PC-9 (cell line): ENCODE measurements around the gene CDC42BPA. TPM values are rescaled to one million over a fixed set of nuclear protein-coding genes. Genes with fewer than 3 reads are reported as not detected.

Source experiments
- BruUV-seq: library from RNA; stranded (reverse); fragments of 400-500 nt; replicated peaks from 2 replicates; lab custom pipeline; 2021; lab: Mats Ljungman, UMichigan
- CTCF ChIA-PET: fragments of 300-600 bp; sonication (Branson Sonifier 250); formaldehyde crosslinking; loops from one replicate; lab custom pipeline; 2022; ENCODE audit warnings: antibody characterized with exemption; lab: Charles Lee
- POLR2A ChIA-PET: fragments of 300-600 bp; sonication (Branson Sonifier 250); formaldehyde crosslinking; loops from one replicate; lab custom pipeline; 2022; ENCODE audit warnings: antibody characterized with exemption; ENCODE audit not compliant: unreplicated experiment; lab: Charles Lee
- DNase-seq, 2 experiments: peaks; one replicate each; pipeline versions ENCODE4 v3.0.0 to v3.0.0-alpha.2; 2015 to 2022; ENCODE audit warnings: mixed read lengths in 1 of 2
- H2AFZ ChIP-seq: fragments of 200-600 bp; sonication (generic); 2 replicates; pipeline ENCODE4 v1.8.1; 2017; ENCODE audit warnings: antibody characterized with exemption
- H3F3A ChIP-seq: fragments of 200-600 bp; sonication (generic); 2 replicates; pipeline ENCODE4 v1.8.1; 2017; ENCODE audit warnings: antibody characterized with exemption, mild to moderate bottlenecking, low read depth; ENCODE audit not compliant: insufficient read depth
- H3K27ac ChIP-seq: fragments of 200-600 bp; sonication (generic); 2 replicates; pipeline ENCODE4 v1.6.1; 2016; ENCODE audit warnings: mixed run types
- H3K27me3 ChIP-seq: fragments of 200-600 bp; sonication (generic); 2 replicates; pipeline ENCODE4 v1.6.1; 2016; ENCODE audit warnings: low read depth, mixed run types; ENCODE audit not compliant: insufficient read depth
- H3K36me3 ChIP-seq: fragments of 200-600 bp; sonication (generic); 2 replicates; pipeline ENCODE4 v1.6.1; 2016; ENCODE audit warnings: low read depth, mixed run types
- H3K4me1 ChIP-seq: fragments of 200-600 bp; sonication (generic); replicated peaks from 2 replicates; pipeline ENCODE4 v1.6.1; 2016; ENCODE audit warnings: mixed run types; ENCODE audit not compliant: insufficient read depth
- H3K4me2 ChIP-seq: fragments of 200-600 bp; sonication (generic); 2 replicates; pipeline ENCODE4 v1.6.1; 2017; ENCODE audit warnings: mixed run types
- H3K4me3 ChIP-seq: fragments of 200-600 bp; sonication (generic); 2 replicates; pipeline ENCODE4 v1.6.1; 2016; ENCODE audit warnings: mixed run types
- H3K79me2 ChIP-seq: fragments of 200-600 bp; sonication (generic); 2 replicates; pipeline ENCODE4 v1.6.1; 2017; ENCODE audit warnings: low read depth, mixed run types
- H3K9me2 ChIP-seq: fragments of 200-600 bp; sonication (generic); 2 replicates; pipeline ENCODE4 v1.8.1; 2017; ENCODE audit warnings: mild to moderate bottlenecking; ENCODE audit not compliant: insufficient read depth
- H3K9me3 ChIP-seq: fragments of 200-600 bp; sonication (generic); 2 replicates; pipeline ENCODE4 v1.8.1; 2016; ENCODE audit warnings: low read depth; ENCODE audit not compliant: insufficient read depth
- H4K20me1 ChIP-seq: fragments of 200-600 bp; sonication (generic); 2 replicates; pipeline ENCODE4 v1.8.1; 2017; ENCODE audit not compliant: insufficient read depth
- EZH2 ChIP-seq: fragments of 200-600 bp; sonication (generic); IDR thresholded peaks from 2 replicates; pipeline ENCODE4 v1.8.0; 2017; ENCODE audit warnings: antibody characterized with exemption, low read depth
- intact Hi-C: fragments of 100-400 bp; cut with micrococcal nuclease; formaldehyde crosslinking; loops from one replicate; pipeline ENCODE4 v1.10.0; 2022; ENCODE audit not compliant: unreplicated experiment
- total RNA-seq: library from RNA; stranded (reverse); gene quantifications from 2 replicates; pipeline ENCODE4 v1.2.3, GENCODE V29; 2021
- TF ChIP-seq, protein P1 (sequence below): fragments of 200-600 bp; sonication (generic); conservative IDR thresholded peaks from 2 replicates; pipeline ENCODE4 v1.6.1; 2017; ENCODE audit warnings: mixed run types, antibody characterized with exemption, mild to moderate bottlenecking, moderate library complexity

CDC42BPA gene
- total RNA-seq, 1 experiment from 2014 or later, result 47.5 TPM

- ChIA-PET POLR2A (no interaction called here), CTCF (no interaction called here)
- H3F3A ChIP-seq, result peaks cover 15% of the 10 kb centered on the region; the same call in 1 of the 2 replicates
- peak overlapping the region; percentile 69 for H3K4me2 ChIP-seq
- no peaks in the 10 kb centered on the region for H3K27me3 ChIP-seq
- peaks cover 88% of the 10 kb centered on the region for H3K79me2 ChIP-seq
- peak in 1 of 2 experiments; percentile 93 for DNase-seq
- peaks cover 25% of the 10 kb centered on the region for H3K4me1 ChIP-seq
- no peak overlapping the region for H2AFZ ChIP-seq
- peak overlapping the region; percentile 34 for H3K4me3 ChIP-seq
- peaks cover 7% of the 10 kb centered on the region; the same call in 1 of the 2 replicates for H3K9me3 ChIP-seq
- no peaks in the 10 kb centered on the region for H3K36me3 ChIP-seq
- no peaks in the 10 kb centered on the region for H3K9me2 ChIP-seq
- intact Hi-C loops, result loop anchor here (2.0 kb wide), 1 partner anchor 17 kb away; no protein-coding TSS in a partner anchor
- peak overlapping the region; percentile 91 for H3K27ac ChIP-seq
- TF ChIP-seq EZH2, result no peak
- TF ChIP-seq, protein P1, sequence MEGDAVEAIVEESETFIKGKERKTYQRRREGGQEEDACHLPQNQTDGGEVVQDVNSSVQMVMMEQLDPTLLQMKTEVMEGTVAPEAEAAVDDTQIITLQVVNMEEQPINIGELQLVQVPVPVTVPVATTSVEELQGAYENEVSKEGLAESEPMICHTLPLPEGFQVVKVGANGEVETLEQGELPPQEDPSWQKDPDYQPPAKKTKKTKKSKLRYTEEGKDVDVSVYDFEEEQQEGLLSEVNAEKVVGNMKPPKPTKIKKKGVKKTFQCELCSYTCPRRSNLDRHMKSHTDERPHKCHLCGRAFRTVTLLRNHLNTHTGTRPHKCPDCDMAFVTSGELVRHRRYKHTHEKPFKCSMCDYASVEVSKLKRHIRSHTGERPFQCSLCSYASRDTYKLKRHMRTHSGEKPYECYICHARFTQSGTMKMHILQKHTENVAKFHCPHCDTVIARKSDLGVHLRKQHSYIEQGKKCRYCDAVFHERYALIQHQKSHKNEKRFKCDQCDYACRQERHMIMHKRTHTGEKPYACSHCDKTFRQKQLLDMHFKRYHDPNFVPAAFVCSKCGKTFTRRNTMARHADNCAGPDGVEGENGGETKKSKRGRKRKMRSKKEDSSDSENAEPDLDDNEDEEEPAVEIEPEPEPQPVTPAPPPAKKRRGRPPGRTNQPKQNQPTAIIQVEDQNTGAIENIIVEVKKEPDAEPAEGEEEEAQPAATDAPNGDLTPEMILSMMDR, result no peak
- H4K20me1 ChIP-seq, result no peaks in the 10 kb centered on the region
- BruUV-seq, result no TSS peak
These were observed 18.6 kb downstream of the CDC42BPA start for GRCh38 chr1:227299688-227300087.

GRCh38 chr1:227299241-227299627, 19.1 kb downstream of the CDC42BPA start:
- TF ChIP-seq EZH2, result no peak
- TF ChIP-seq, protein P1, result no peak
- Histone ChIP-seq H3K27me3 (no peaks in the 10 kb centered on the region), H3K9me3 (peaks cover 7% of the 10 kb centered on the region; the same call in 1 of the 2 replicates), H3K4me3 (peak overlapping the region; percentile 34), H3K36me3 (no peaks in the 10 kb centered on the region), H2AFZ (no peak overlapping the region), H3K4me1 (peaks cover 25% of the 10 kb centered on the region), H3F3A (peaks cover 15% of the 10 kb centered on the region; the same call in 1 of the 2 replicates), H4K20me1 (no peaks in the 10 kb centered on the region), H3K27ac (peak overlapping the region; percentile 91), H3K4me2 (peak overlapping the region; percentile 69), H3K79me2 (peaks cover 86% of the 10 kb centered on the region), H3K9me2 (no peaks in the 10 kb centered on the region)
- intact Hi-C loops, result no loop called here
- ChIA-PET POLR2A (interaction anchor here (0.6 to 0.9 kb wide), 2 partner anchors 19 to 20 kb away, joined by 3 to 5 read pairs; no protein-coding TSS in a partner anchor), CTCF (interaction anchor here (0.6 to 0.8 kb wide), 3 partner anchors 138 to 1033 kb away, joined by 3 read pairs; no protein-coding TSS in a partner anchor)
- peak in 1 of 2 experiments; percentile 64 for DNase-seq
- no TSS peak for BruUV-seq

DNA sequence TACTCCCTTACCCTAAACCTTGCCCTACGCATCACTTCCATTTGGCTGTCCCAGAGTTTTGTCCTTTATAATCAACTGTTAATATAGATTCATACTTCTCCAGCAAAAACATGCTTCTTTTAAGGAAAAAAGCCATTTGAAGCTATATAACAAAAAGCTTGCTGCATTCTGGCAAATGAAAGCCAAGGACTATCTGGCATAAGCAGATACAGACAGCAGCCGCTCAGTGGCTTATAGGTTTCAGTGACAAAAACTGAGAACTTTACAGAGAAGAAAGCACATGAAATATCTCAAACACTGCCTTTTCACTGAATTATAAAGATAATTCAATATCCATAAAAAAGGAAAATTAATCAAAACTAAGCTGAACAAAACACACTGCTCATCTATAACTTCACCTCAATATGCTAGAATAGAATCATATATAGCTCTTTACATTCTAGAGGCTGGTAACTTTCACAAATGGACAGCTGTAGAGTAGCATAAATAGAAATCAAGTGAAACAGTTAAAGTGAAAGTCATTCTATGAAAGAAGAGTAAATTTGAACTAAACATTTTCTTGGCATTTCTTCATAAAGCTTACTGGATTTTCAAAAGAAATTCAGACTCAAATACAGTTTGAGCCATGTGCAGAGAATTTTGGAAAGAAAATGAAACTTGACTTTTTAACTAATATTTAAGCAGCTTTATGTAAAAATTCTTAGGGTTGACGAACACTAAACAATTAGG, 19.6 kb downstream of the CDC42BPA start:
- CTCF ChIA-PET, result interaction anchor here (0.6 to 0.8 kb wide), 3 partner anchors 138 to 1034 kb away, joined by 3 read pairs; no protein-coding TSS in a partner anchor
- intact Hi-C loops, result no loop called here
- DNase-seq, result no peak
- TF ChIP-seq, protein P1, result no peak
- TF ChIP-seq EZH2, result no peak
- BruUV-seq, result no TSS peak
- H3K79me2 ChIP-seq, result peaks cover 87% of the 10 kb centered on the region
- H3K4me2 ChIP-seq, result peak overlapping the region; percentile 69
- peaks cover 25% of the 10 kb centered on the region for H3K4me1 ChIP-seq
- peaks cover 15% of the 10 kb centered on the region; the same call in 1 of the 2 replicates for H3F3A ChIP-seq
- H3K4me3 ChIP-seq, result peak overlapping the region; percentile 34; the same call in 1 of the 2 replicates
- peaks cover 7% of the 10 kb centered on the region; the same call in 1 of the 2 replicates for H3K9me3 ChIP-seq
- H3K36me3 ChIP-seq, result no peaks in the 10 kb centered on the region
- H2AFZ ChIP-seq, result no peak overlapping the region
- peak overlapping the region; percentile 91 for H3K27ac ChIP-seq
- no peaks in the 10 kb centered on the region for H4K20me1 ChIP-seq
- POLR2A ChIA-PET, result interaction anchor here (0.6 to 0.9 kb wide), 2 partner anchors 19 to 20 kb away, joined by 3 to 5 read pairs; no protein-coding TSS in a partner anchor
- H3K9me2 ChIP-seq, result no peaks in the 10 kb centered on the region
- no peaks in the 10 kb centered on the region for H3K27me3 ChIP-seq
